Esophagus muscularis mucosa (tissue), 4 donors: ENCODE results near the gene ACCS. TPM values are rescaled to one million over a fixed set of nuclear protein-coding genes. Genes with fewer than 3 reads are reported as not detected.

Experiments
- DNase-seq: peaks from one replicate; pipeline ENCODE4 v3.0.0-alpha.2; 2017; ENCODE audit errors: extremely low spot score
- H3K27ac ChIP-seq, 4 donors: fragments of 200-600 bp; sonication (generic); replicated peaks in 1 of 4; 1 replicate in 3 of 4; 2 replicates in 1 of 4; pipeline ENCODE4 v1.5.1; 2016 to 2019; ENCODE audit warnings: mild to moderate bottlenecking in 1 of 4
- H3K27me3 ChIP-seq, 4 donors: fragments of 200-600 bp; sonication (generic); one replicate each; pipeline versions ENCODE4 v1.5.1 to v1.6.0; 2016 to 2019
- H3K36me3 ChIP-seq, 4 donors: fragments of 200-600 bp; sonication (generic); one replicate each; pipeline ENCODE4 v1.5.1; 2016 to 2019
- H3K4me1 ChIP-seq, 4 donors: fragments of 200-600 bp; sonication (generic); one replicate each; pipeline ENCODE4 v1.5.1; 2016 to 2019
- H3K4me3 ChIP-seq, 4 donors: fragments of 200-600 bp; sonication (generic); 1 replicate in 2 of 4; 2 replicates in 2 of 4; pipeline ENCODE4 v1.5.1; 2016 to 2019; ENCODE audit warnings: mild to moderate bottlenecking in 4 of 4, moderate library complexity in 1 of 4
- H3K9me3 ChIP-seq, 4 donors: fragments of 200-600 bp; sonication (generic); 1 replicate in 3 of 4; 2 replicates in 1 of 4; pipeline ENCODE4 v1.5.1; 2016 to 2019
- EP300 ChIP-seq: sonication (generic); formaldehyde crosslinking; IDR thresholded peaks from one replicate; pipeline ENCODE4 v1.6.1; 2017; ENCODE audit warnings: antibody characterized with exemption
- POLR2A ChIP-seq: fragments of 450-650 bp; IDR thresholded peaks from one replicate; pipeline ENCODE4 v1.6.1; 2017; ENCODE audit warnings: antibody characterized with exemption, moderate library complexity, mild to moderate bottlenecking, low read depth
- POLR2AphosphoS5 ChIP-seq, 2 donors: sonication (generic); formaldehyde crosslinking; IDR thresholded peaks; one replicate each; pipeline ENCODE4 v1.6.1; 2017; ENCODE audit warnings: antibody characterized with exemption in 2 of 2
- WGBS: methylation state at CpG from one replicate; pipeline ENCODE4 v1.1.5; 2018; 5-methylcytosine and 5-hydroxymethylcytosine counted together
- intact Hi-C: fragments of 100-400 bp; cut with DNase I; formaldehyde crosslinking; loops from one replicate; pipeline ENCODE4 v1.15.1; 2023
- total RNA-seq, 4 donors: library from RNA; depleted of rRNA; stranded (reverse); fragments of >200 nt; gene quantifications; one replicate each; pipeline versions ENCODE4 v1.1.0 to v1.2.1, GENCODE V29; 2016
- TF ChIP-seq, protein P1 (sequence below), 3 experiments: fragments of 200-600 bp in 2 of 3; fragments of 450-650 bp in 1 of 3; sonication (generic) in 2 of 3; IDR thresholded peaks; one replicate each; pipeline ENCODE4 v1.5.1; 2017 to 2019; ENCODE audit warnings: antibody characterized with exemption in 3 of 3, mild to moderate bottlenecking in 2 of 3, moderate library complexity in 1 of 3

ACCS gene
- total RNA-seq, 4 donors from 2014 or later: 8.0 to 19.1 (median 13.5) TPM

DNA sequence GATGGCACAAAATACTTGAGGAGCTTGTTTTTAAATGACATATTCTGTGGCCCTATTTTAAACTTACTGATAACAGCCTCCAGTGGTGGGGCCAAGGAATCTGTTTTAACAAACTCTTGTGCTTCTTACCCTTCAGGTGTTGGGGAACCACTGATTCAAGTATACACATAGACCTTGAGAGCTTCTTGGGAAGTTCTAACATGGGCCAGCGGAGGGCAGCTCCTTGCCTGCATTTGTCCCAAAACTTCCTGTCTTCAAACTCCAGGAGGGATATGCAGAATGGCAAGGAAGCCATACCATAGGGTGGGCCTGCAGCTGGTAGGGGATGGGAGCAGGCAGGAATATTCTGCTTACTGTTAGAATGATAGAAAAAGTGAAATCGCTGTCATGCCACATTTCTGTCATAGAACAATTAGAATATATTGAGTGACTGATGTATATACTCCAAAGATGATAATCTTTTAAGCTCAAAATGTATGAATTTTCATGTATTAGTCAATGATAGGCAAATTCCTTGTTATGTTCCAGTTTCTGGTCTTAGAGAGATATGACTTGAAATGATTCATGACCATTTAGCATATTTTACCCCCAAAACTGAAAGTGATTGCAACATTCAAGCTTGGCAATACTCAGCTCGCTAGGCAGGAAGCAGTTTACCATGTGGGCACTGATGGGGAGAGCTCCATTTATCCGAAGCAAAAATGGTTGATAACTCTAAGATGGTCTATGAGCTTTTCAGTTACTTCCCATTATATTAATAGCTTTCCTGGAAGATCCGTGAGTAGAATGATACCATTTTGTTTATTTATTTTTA is 38.6 kb downstream of the ACCS start:
- H3K9me3 ChIP-seq: no peaks in the 10 kb centered on the region
- intact Hi-C loops: no loop called here

GRCh38 chr11:44108260-44108659 is 42.2 kb downstream of the ACCS start:
- no peaks in the 10 kb centered on the region for H3K27me3 ChIP-seq
- peaks cover 15 to 21% (median 17%) of the 10 kb centered on the region in 4 donors for H3K4me1 ChIP-seq
- H3K36me3 ChIP-seq: peaks cover 19 to 32% (median 23%) of the 10 kb centered on the region in 4 donors
- H3K9me3 ChIP-seq: no peaks in the 10 kb centered on the region
- DNase-seq: no peak
- no peak overlapping the region for H3K4me3 ChIP-seq
- no peak for TF ChIP-seq POLR2AphosphoS5 (IDR thresholded peaks at IDR 0.05)
- TF ChIP-seq, protein P1, sequence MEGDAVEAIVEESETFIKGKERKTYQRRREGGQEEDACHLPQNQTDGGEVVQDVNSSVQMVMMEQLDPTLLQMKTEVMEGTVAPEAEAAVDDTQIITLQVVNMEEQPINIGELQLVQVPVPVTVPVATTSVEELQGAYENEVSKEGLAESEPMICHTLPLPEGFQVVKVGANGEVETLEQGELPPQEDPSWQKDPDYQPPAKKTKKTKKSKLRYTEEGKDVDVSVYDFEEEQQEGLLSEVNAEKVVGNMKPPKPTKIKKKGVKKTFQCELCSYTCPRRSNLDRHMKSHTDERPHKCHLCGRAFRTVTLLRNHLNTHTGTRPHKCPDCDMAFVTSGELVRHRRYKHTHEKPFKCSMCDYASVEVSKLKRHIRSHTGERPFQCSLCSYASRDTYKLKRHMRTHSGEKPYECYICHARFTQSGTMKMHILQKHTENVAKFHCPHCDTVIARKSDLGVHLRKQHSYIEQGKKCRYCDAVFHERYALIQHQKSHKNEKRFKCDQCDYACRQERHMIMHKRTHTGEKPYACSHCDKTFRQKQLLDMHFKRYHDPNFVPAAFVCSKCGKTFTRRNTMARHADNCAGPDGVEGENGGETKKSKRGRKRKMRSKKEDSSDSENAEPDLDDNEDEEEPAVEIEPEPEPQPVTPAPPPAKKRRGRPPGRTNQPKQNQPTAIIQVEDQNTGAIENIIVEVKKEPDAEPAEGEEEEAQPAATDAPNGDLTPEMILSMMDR (IDR thresholded peaks at IDR 0.05): no peak
- TF ChIP-seq POLR2A: no peak
- no peak for TF ChIP-seq EP300
- intact Hi-C loops: no loop called here
- WGBS: 92% methylated on average over 6 of the region's 6 CpGs
- H3K27ac ChIP-seq: no peak overlapping the region

More for the DNA sequence above, 38.6 kb downstream of the ACCS start:
- 90% methylated on average over 5 of the region's 5 CpGs for WGBS
- no peak for TF ChIP-seq POLR2A
- TF ChIP-seq, protein P1 (IDR thresholded peaks at IDR 0.05): no peak
- TF ChIP-seq EP300: no peak
- no peak for TF ChIP-seq POLR2AphosphoS5 (IDR thresholded peaks at IDR 0.05)
- H3K27ac ChIP-seq: no peak overlapping the region
- H3K36me3 ChIP-seq: peaks cover 19 to 27% (median 22%) of the 10 kb centered on the region in 4 donors
- no peak overlapping the region for H3K4me3 ChIP-seq
- peaks cover 0 to 9% (median 4%) of the 10 kb centered on the region in 4 donors for H3K4me1 ChIP-seq
- H3K27me3 ChIP-seq: no peaks in the 10 kb centered on the region
- no peak for DNase-seq

- peaks cover 19 to 47% (median 40%) of the 10 kb centered on the region in 4 donors for H3K36me3 ChIP-seq
- WGBS: 13% methylated on average over 4 of the region's 4 CpGs
- intact Hi-C loops: no loop called here
Observed at GRCh38 chr11:44110231-44110679, 44.2 kb downstream of the ACCS start.

GRCh38 chr11:44112091-44112821 is 46.2 kb downstream of the ACCS start:
- Histone ChIP-seq H3K4me1 (peaks cover 15 to 24% (median 21%) of the 10 kb centered on the region in 4 donors), H3K36me3 (peaks cover 19 to 62% (median 49%) of the 10 kb centered on the region in 4 donors), H3K27ac (no peak overlapping the region), H3K27me3 (no peaks in the 10 kb centered on the region), H3K4me3 (no peak overlapping the region), H3K9me3 (no peaks in the 10 kb centered on the region)
- 47% methylated on average over 7 of the region's 7 CpGs for WGBS
- TF ChIP-seq POLR2A: no peak
- TF ChIP-seq EP300: no peak
- TF ChIP-seq, protein P1 (IDR thresholded peaks at IDR 0.05): no peak
- no peak for TF ChIP-seq POLR2AphosphoS5 (IDR thresholded peaks at IDR 0.05)
- DNase-seq: no peak
- intact Hi-C loops: no loop called here

More at GRCh38 chr11:44110231-44110679, 44.2 kb downstream of the ACCS start:
- Histone ChIP-seq H3K9me3 (no peaks in the 10 kb centered on the region), H3K27me3 (no peaks in the 10 kb centered on the region), H3K4me1 (peaks cover 15 to 22% (median 17%) of the 10 kb centered on the region in 4 donors), H3K4me3 (no peak overlapping the region), H3K27ac (no peak overlapping the region)
- DNase-seq: no peak
- TF ChIP-seq, protein P1 (IDR thresholded peaks at IDR 0.05): peak; percentile 50 to 68 (median 55)
- no peak for TF ChIP-seq POLR2A
